Measurements from ENCODE around the gene NTRK3.

DNA sequence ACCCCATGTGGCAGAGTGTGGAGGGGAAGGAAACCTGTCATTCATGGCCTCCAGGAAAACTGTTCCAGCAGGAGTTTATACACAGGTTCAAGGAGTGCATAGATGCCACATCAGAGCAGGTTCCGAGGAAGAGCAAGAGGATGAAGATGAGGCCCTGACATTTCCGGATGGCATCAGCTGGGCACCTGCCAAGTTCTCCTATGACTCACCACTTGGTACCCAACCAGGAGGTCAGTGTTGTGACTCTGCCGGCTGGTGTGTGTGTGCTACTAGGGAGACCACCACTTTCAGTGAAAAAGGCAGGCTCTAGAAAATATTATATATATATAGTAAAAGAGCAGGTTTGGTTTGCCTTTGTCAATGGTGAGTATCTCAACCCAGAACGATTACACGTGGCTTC, 69.3 kb downstream of the NTRK3 start:
- TF ChIP-seq EZH2 (IDR thresholded peaks at IDR 0.05) (no peak), POLR2AphosphoS5 (IDR thresholded peaks at IDR 0.05; ENCODE audit: borderline replicate concordance, low read depth, low read length) (no peak), FOXP2 (optimal IDR thresholded peaks at IDR 0.05; ENCODE audit: control extremely low read depth, extremely low read length, insufficient read depth) (no peak)

Data from SK-N-MC (cell line).